ENCODE results near the gene ATOH1.
A peak's percentile ranks its signal among the peaks of the same experiment; 100 is the strongest.

Gene ATOH1

GRCh38 chr4:93839704-93840103 lies 11.2 kb downstream of the ATOH1 start:
- no peak overlapping the region for H3K27ac ChIP-seq
- no peak for TF ChIP-seq ZFX (IDR thresholded peaks at IDR 0.05)

GRCh38 chr4:93841803-93842345 lies 13.3 kb downstream of the ATOH1 start:
- no peak overlapping the region for H3K27ac ChIP-seq
- TF ChIP-seq ZFX (IDR thresholded peaks at IDR 0.05) (no peak), CTCF (conservative IDR thresholded peaks at IDR 0.05) (no peak)

- no peak overlapping the region for H3K27ac ChIP-seq
- TF ChIP-seq CTCF (conservative IDR thresholded peaks at IDR 0.05) = no peak
- TF ChIP-seq ZFX (IDR thresholded peaks at IDR 0.05) = no peak
These were observed 14.2 kb downstream of the ATOH1 start for GRCh38 chr4:93842601-93843252.

GRCh38 chr4:93843772-93844171 lies 15.2 kb downstream of the ATOH1 start:
- no peak overlapping the region for H3K27ac ChIP-seq
- TF ChIP-seq ZFX (IDR thresholded peaks at IDR 0.05) (no peak), CTCF (conservative IDR thresholded peaks at IDR 0.05) (no peak)

- no peak for TF ChIP-seq ZFX (IDR thresholded peaks at IDR 0.05)
- no peak for TF ChIP-seq CTCF (conservative IDR thresholded peaks at IDR 0.05)
- no peak overlapping the region for H3K27ac ChIP-seq
These were observed 24.1 kb downstream of the ATOH1 start for GRCh38 chr4:93852680-93853079.

- no peak overlapping the region for H3K27ac ChIP-seq
- TF ChIP-seq ZFX (IDR thresholded peaks at IDR 0.05) (no peak), CTCF (conservative IDR thresholded peaks at IDR 0.05) (no peak)
These were observed 27.4 kb downstream of the ATOH1 start for GRCh38 chr4:93855926-93856325.

GRCh38 chr4:93865650-93866049 lies 37.1 kb downstream of the ATOH1 start:
- H3K27ac ChIP-seq = no peak overlapping the region
- TF ChIP-seq CTCF (conservative IDR thresholded peaks at IDR 0.05) = peak; percentile 35
- no peak for TF ChIP-seq ZFX (IDR thresholded peaks at IDR 0.05)
